ENCODE measurements around the gene POSTN. TPM values are rescaled to one million over a fixed set of nuclear protein-coding genes. Genes with fewer than 3 reads are reported as not detected.

The POSTN gene
- polyA plus RNA-seq, 1 donor (not counting 4 experiments of a cell fraction or from before 2014, with no cell fraction given), result 13.4 TPM

- no peaks in the 10 kb centered on the region for H3K9me3 ChIP-seq (ENCODE audit: control insufficient read depth, low read depth, low read length)
- no peaks in the 10 kb centered on the region for H3K36me3 ChIP-seq (ENCODE audit: control insufficient read depth in 2 of 2, extremely low read depth in 1 of 2, insufficient read depth in 2 of 2, low read length in 2 of 2)
- H3K9me1 ChIP-seq (ENCODE audit: control insufficient read depth, extremely low read depth, insufficient read depth, low read length), result no peaks in the 10 kb centered on the region
- H3K27ac ChIP-seq (ENCODE audit: control insufficient read depth, insufficient read depth, low read length), result no peak overlapping the region
- H3K4me1 ChIP-seq (ENCODE audit: control insufficient read depth, extremely low read depth, insufficient read depth, low read length), result no peaks in the 10 kb centered on the region
- H3K4me3 ChIP-seq (ENCODE audit: control insufficient read depth in 2 of 3, extremely low read depth in 1 of 3, insufficient read depth in 2 of 3, low read depth in 1 of 3, low read length in 3 of 3), result no peak overlapping the region
- H3K79me2 ChIP-seq (ENCODE audit: control insufficient read depth, insufficient read depth, low read length), result no peaks in the 10 kb centered on the region
- no peak overlapping the region for H2AFZ ChIP-seq (ENCODE audit: control insufficient read depth, low read length)
- H3K27me3 ChIP-seq (ENCODE audit: control insufficient read depth, extremely low read depth, insufficient read depth, low read length), result no peaks in the 10 kb centered on the region
- H3K4me2 ChIP-seq (ENCODE audit: control insufficient read depth, extremely low read depth, insufficient read depth, low read depth, low read length), result no peak overlapping the region
- DNase-seq (ENCODE audit: low read depth, low spot score) (no peak), FAIRE-seq (no peak)
- no peaks in the 10 kb centered on the region for H4K20me1 ChIP-seq (ENCODE audit: control insufficient read depth, extremely low read depth, insufficient read depth, low read length)
- dilution Hi-C loops (cut with MboI; ENCODE audit: extremely low pct_ligation_motif_present, low sequenced_read_pairs), result no loop called here
- no peak overlapping the region for H3K9ac ChIP-seq (ENCODE audit: control insufficient read depth, extremely low read depth, insufficient read depth, low read length)
- TF ChIP-seq CTCF (optimal IDR thresholded peaks at IDR 0.05 in 1 of 3, IDR thresholded peaks at IDR 0.05 in 1 of 3, conservative IDR thresholded peaks at IDR 0.05 in 1 of 3; ENCODE audit: extremely low read depth in 1 of 3, insufficient read depth in 2 of 3, low read length in 3 of 3) (no peak), EZH2 (IDR thresholded peaks at IDR 0.05; ENCODE audit: low read length) (no peak)
These were observed 42.8 kb upstream of the POSTN start for GRCh38 chr13:37641391-37641790.

GRCh38 chr13:37640499-37640898, 41.9 kb upstream of the POSTN start:
- TF ChIP-seq EZH2 (IDR thresholded peaks at IDR 0.05; ENCODE audit: low read length) (no peak), CTCF (optimal IDR thresholded peaks at IDR 0.05 in 1 of 3, IDR thresholded peaks at IDR 0.05 in 1 of 3, conservative IDR thresholded peaks at IDR 0.05 in 1 of 3; ENCODE audit: extremely low read depth in 1 of 3, insufficient read depth in 2 of 3, low read length in 3 of 3) (peak; percentile 41 to 61 (median 48))
- Histone ChIP-seq H3K9ac (ENCODE audit: control insufficient read depth, extremely low read depth, insufficient read depth, low read length) (no peak overlapping the region), H3K9me3 (ENCODE audit: control insufficient read depth, low read depth, low read length) (no peaks in the 10 kb centered on the region), H2AFZ (ENCODE audit: control insufficient read depth, low read length) (no peak overlapping the region), H3K4me1 (ENCODE audit: control insufficient read depth, extremely low read depth, insufficient read depth, low read length) (no peaks in the 10 kb centered on the region), H3K4me2 (ENCODE audit: control insufficient read depth, extremely low read depth, insufficient read depth, low read depth, low read length) (no peak overlapping the region), H3K27ac (ENCODE audit: control insufficient read depth, insufficient read depth, low read length) (no peak overlapping the region), H3K9me1 (ENCODE audit: control insufficient read depth, extremely low read depth, insufficient read depth, low read length) (no peaks in the 10 kb centered on the region), H3K79me2 (ENCODE audit: control insufficient read depth, insufficient read depth, low read length) (no peaks in the 10 kb centered on the region), H3K4me3 (ENCODE audit: control insufficient read depth in 2 of 3, extremely low read depth in 1 of 3, insufficient read depth in 2 of 3, low read depth in 1 of 3, low read length in 3 of 3) (no peak overlapping the region), H4K20me1 (ENCODE audit: control insufficient read depth, extremely low read depth, insufficient read depth, low read length) (no peaks in the 10 kb centered on the region), H3K27me3 (ENCODE audit: control insufficient read depth, extremely low read depth, insufficient read depth, low read length) (no peaks in the 10 kb centered on the region), H3K36me3 (ENCODE audit: control insufficient read depth in 2 of 2, extremely low read depth in 1 of 2, insufficient read depth in 2 of 2, low read length in 2 of 2) (no peaks in the 10 kb centered on the region)
- dilution Hi-C loops (cut with MboI; ENCODE audit: extremely low pct_ligation_motif_present, low sequenced_read_pairs), result no loop called here
- FAIRE-seq (no peak), DNase-seq (ENCODE audit: low read depth, low spot score) (no peak)

All from keratinocyte (primary cell).